Liver (tissue), 3 donors: Measurements from ENCODE around the gene HPS5.

Experiments
- EGR1 ChIP-seq, 2 donors: IDR thresholded peaks; 2 replicates each; pipeline ENCODE4 v1.6.1; 2016 to 2018; ENCODE audit warnings: antibody characterized with exemption in 2 of 2, low read depth in 2 of 2
- FOXA1 ChIP-seq: IDR thresholded peaks from 2 replicates; pipeline ENCODE4 v1.6.1; 2016; ENCODE audit warnings: antibody characterized with exemption
- GABPA ChIP-seq, 2 donors: IDR thresholded peaks in 1 of 2; conservative IDR thresholded peaks in 1 of 2; 2 replicates each; pipeline ENCODE4 v1.6.1; 2016; ENCODE audit warnings: antibody characterized with exemption in 2 of 2, mild to moderate bottlenecking in 1 of 2, moderate library complexity in 1 of 2
- HNF4A ChIP-seq, 2 donors: conservative IDR thresholded peaks; 2 replicates each; pipeline ENCODE4 v1.6.1; 2016; ENCODE audit warnings: antibody characterized with exemption in 2 of 2, mild to moderate bottlenecking in 2 of 2
- JUND ChIP-seq, 2 donors: IDR thresholded peaks; 2 replicates each; pipeline ENCODE4 v1.6.1; 2016; ENCODE audit warnings: antibody characterized with exemption in 2 of 2
- RAD21 ChIP-seq, 2 donors: IDR thresholded peaks; 2 replicates each; pipeline ENCODE4 v1.6.1; 2016; ENCODE audit warnings: antibody characterized with exemption in 2 of 2, mild to moderate bottlenecking in 2 of 2
- SP1 ChIP-seq: IDR thresholded peaks from 2 replicates; pipeline ENCODE4 v1.6.1; 2018; ENCODE audit warnings: antibody characterized with exemption, mild to moderate bottlenecking
- TAF1 ChIP-seq: conservative IDR thresholded peaks from 2 replicates; pipeline ENCODE4 v1.6.1; 2016; ENCODE audit warnings: antibody characterized with exemption, mild to moderate bottlenecking
- TF ChIP-seq, protein P1 (sequence below): fragments of 150-350 bp; IDR thresholded peaks from 2 replicates; pipeline ENCODE4 v1.5.1; 2017; ENCODE audit warnings: improper control_type of control experiment, low read depth, low read length; ENCODE audit not compliant: missing input control
- TF ChIP-seq, protein P2 (sequence below): IDR thresholded peaks from 2 replicates; pipeline ENCODE4 v1.6.1; 2016; ENCODE audit warnings: antibody characterized with exemption
- TF ChIP-seq, protein P3 (sequence below): IDR thresholded peaks from 2 replicates; pipeline ENCODE4 v1.6.1; 2016; ENCODE audit warnings: antibody characterized with exemption, mild to moderate bottlenecking
- TF ChIP-seq, protein P4 (sequence below): IDR thresholded peaks from 2 replicates; pipeline ENCODE4 v1.6.1; 2016; ENCODE audit warnings: antibody characterized with exemption
- TF ChIP-seq, protein P5 (sequence below): IDR thresholded peaks from 2 replicates; pipeline ENCODE4 v1.6.1; 2016; ENCODE audit warnings: antibody characterized with exemption
- donor health status: healthy.
- donor health status: healthy.

DNA sequence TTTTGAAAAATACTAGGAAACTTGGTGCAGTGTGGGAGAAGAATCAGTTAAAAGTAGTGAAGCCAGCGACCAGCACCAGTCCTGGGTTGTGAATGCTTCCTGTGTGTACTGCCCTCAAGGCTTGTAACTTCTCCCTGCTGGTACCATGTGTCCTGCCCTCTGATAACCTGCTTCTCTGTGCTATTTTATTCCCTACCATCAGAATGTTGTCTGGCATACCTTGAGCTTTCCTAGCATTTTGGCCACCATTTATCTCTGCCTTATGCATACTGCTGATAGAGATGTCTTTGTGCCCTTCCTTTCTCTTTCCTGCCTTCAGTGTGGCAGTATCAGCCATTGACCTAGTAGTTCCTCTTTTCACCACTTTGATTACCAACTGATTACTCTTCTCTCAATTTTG is 2.4 kb upstream of the HPS5 start:
- no peak for TF ChIP-seq FOXA1
- TF ChIP-seq, protein P1, sequence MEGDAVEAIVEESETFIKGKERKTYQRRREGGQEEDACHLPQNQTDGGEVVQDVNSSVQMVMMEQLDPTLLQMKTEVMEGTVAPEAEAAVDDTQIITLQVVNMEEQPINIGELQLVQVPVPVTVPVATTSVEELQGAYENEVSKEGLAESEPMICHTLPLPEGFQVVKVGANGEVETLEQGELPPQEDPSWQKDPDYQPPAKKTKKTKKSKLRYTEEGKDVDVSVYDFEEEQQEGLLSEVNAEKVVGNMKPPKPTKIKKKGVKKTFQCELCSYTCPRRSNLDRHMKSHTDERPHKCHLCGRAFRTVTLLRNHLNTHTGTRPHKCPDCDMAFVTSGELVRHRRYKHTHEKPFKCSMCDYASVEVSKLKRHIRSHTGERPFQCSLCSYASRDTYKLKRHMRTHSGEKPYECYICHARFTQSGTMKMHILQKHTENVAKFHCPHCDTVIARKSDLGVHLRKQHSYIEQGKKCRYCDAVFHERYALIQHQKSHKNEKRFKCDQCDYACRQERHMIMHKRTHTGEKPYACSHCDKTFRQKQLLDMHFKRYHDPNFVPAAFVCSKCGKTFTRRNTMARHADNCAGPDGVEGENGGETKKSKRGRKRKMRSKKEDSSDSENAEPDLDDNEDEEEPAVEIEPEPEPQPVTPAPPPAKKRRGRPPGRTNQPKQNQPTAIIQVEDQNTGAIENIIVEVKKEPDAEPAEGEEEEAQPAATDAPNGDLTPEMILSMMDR, result no peak
- no peak for TF ChIP-seq JUND (IDR thresholded peaks at IDR 0.05)
- no peak for TF ChIP-seq HNF4A (conservative IDR thresholded peaks at IDR 0.05)
- TF ChIP-seq, protein P2, sequence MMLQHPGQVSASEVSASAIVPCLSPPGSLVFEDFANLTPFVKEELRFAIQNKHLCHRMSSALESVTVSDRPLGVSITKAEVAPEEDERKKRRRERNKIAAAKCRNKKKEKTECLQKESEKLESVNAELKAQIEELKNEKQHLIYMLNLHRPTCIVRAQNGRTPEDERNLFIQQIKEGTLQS, result no peak
- TF ChIP-seq GABPA (IDR thresholded peaks at IDR 0.05 in 1 of 2, conservative IDR thresholded peaks at IDR 0.05 in 1 of 2), result no peak
- no peak for TF ChIP-seq RAD21 (IDR thresholded peaks at IDR 0.05)
- TF ChIP-seq, protein P3, sequence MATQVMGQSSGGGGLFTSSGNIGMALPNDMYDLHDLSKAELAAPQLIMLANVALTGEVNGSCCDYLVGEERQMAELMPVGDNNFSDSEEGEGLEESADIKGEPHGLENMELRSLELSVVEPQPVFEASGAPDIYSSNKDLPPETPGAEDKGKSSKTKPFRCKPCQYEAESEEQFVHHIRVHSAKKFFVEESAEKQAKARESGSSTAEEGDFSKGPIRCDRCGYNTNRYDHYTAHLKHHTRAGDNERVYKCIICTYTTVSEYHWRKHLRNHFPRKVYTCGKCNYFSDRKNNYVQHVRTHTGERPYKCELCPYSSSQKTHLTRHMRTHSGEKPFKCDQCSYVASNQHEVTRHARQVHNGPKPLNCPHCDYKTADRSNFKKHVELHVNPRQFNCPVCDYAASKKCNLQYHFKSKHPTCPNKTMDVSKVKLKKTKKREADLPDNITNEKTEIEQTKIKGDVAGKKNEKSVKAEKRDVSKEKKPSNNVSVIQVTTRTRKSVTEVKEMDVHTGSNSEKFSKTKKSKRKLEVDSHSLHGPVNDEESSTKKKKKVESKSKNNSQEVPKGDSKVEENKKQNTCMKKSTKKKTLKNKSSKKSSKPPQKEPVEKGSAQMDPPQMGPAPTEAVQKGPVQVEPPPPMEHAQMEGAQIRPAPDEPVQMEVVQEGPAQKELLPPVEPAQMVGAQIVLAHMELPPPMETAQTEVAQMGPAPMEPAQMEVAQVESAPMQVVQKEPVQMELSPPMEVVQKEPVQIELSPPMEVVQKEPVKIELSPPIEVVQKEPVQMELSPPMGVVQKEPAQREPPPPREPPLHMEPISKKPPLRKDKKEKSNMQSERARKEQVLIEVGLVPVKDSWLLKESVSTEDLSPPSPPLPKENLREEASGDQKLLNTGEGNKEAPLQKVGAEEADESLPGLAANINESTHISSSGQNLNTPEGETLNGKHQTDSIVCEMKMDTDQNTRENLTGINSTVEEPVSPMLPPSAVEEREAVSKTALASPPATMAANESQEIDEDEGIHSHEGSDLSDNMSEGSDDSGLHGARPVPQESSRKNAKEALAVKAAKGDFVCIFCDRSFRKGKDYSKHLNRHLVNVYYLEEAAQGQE, result no peak
- TF ChIP-seq, protein P4, sequence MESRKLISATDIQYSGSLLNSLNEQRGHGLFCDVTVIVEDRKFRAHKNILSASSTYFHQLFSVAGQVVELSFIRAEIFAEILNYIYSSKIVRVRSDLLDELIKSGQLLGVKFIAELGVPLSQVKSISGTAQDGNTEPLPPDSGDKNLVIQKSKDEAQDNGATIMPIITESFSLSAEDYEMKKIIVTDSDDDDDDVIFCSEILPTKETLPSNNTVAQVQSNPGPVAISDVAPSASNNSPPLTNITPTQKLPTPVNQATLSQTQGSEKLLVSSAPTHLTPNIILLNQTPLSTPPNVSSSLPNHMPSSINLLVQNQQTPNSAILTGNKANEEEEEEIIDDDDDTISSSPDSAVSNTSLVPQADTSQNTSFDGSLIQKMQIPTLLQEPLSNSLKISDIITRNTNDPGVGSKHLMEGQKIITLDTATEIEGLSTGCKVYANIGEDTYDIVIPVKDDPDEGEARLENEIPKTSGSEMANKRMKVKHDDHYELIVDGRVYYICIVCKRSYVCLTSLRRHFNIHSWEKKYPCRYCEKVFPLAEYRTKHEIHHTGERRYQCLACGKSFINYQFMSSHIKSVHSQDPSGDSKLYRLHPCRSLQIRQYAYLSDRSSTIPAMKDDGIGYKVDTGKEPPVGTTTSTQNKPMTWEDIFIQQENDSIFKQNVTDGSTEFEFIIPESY, result no peak
- TF ChIP-seq TAF1, result no peak
- TF ChIP-seq EGR1 (IDR thresholded peaks at IDR 0.05; ENCODE audit: low read depth in 2 of 2), result no peak
- TF ChIP-seq, protein P5, sequence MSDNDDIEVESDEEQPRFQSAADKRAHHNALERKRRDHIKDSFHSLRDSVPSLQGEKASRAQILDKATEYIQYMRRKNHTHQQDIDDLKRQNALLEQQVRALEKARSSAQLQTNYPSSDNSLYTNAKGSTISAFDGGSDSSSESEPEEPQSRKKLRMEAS, result no peak
- TF ChIP-seq SP1, result no peak
